Measurements from ENCODE around the gene SDS. TPM values are rescaled to one million over a fixed set of nuclear protein-coding genes. Genes with fewer than 3 reads are reported as not detected.

The SDS gene
- total RNA-seq, 1 experiment from 2014 or later, result not detected

GRCh38 chr12:113440336-113440735 lies 36.6 kb upstream of the SDS start:
- Histone ChIP-seq H3K9ac (ENCODE audit: extremely low read depth, insufficient read length, low read length) (no peak overlapping the region), H2AK5ac (ENCODE audit: insufficient read length, low read length) (no peak overlapping the region), H3T11ph (ENCODE audit: low read length) (no peak overlapping the region), H3K79me2 (ENCODE audit: insufficient read depth, low read length) (no peaks in the 10 kb centered on the region), H3K27me3 (ENCODE audit: insufficient read depth, low read length) (no peaks in the 10 kb centered on the region), H2BK20ac (ENCODE audit: low read depth, low read length, poor library complexity, severe bottlenecking) (no peak overlapping the region), H3K23ac (ENCODE audit: insufficient read length, low read depth, low read length) (no peak overlapping the region), H3K23me2 (ENCODE audit: insufficient read length, low read depth, low read length, poor library complexity, severe bottlenecking) (no peaks in the 10 kb centered on the region), H4K5ac (ENCODE audit: insufficient read length, low read depth, low read length) (no peak overlapping the region), H3K79me1 (ENCODE audit: insufficient read depth, low read depth, low read length, poor library complexity, severe bottlenecking) (no peaks in the 10 kb centered on the region), H3K27ac (ENCODE audit: insufficient read length, low read depth, low read length) (no peak overlapping the region), H3K18ac (ENCODE audit: insufficient read length, low read depth, low read length) (no peak overlapping the region), H2BK12ac (ENCODE audit: insufficient read length, low read depth, low read length) (no peak overlapping the region), H3K4ac (ENCODE audit: low read depth, low read length) (no peak overlapping the region), H3K56ac (ENCODE audit: insufficient read length, low read depth, low read length) (no peak overlapping the region), H3K9me3 (ENCODE audit: control insufficient read depth, low read depth, low read length) (no peaks in the 10 kb centered on the region), H2BK15ac (ENCODE audit: low read depth, low read length) (no peak overlapping the region), H3K4me2 (ENCODE audit: insufficient read depth, insufficient read length, low read length) (no peak overlapping the region), H2BK120ac (ENCODE audit: low read depth, low read length, poor library complexity, severe bottlenecking) (no peak overlapping the region), H2AFZ (ENCODE audit: low read length) (no peak overlapping the region), H2BK5ac (ENCODE audit: insufficient read length, low read length) (no peak overlapping the region), H4K20me1 (ENCODE audit: control insufficient read depth, insufficient read depth, insufficient read length) (no peaks in the 10 kb centered on the region), H4K8ac (replicated peaks; ENCODE audit: insufficient read length, low read depth, low read length) (no peak overlapping the region), H4K91ac (ENCODE audit: insufficient read length, low read depth, low read length) (no peak overlapping the region), H3K4me1 (ENCODE audit: insufficient read depth, low read length) (no peaks in the 10 kb centered on the region), H3K14ac (ENCODE audit: insufficient read depth, low read length) (no peak overlapping the region)
- no peak for TF ChIP-seq CTCF (conservative IDR thresholded peaks at IDR 0.05)
- Mint-ChIP-seq H3K36me3 (ENCODE audit: insufficient read depth in 1 of 3, low read depth in 3 of 3) (no peaks in the 10 kb centered on the region), H3K4me1 (peaks cover 3 to 6% of the 10 kb centered on the region in 2 experiments; a peak in 2 of 4 replicates), H3K27ac (no peak overlapping the region), H3K9me3 (no peaks in the 10 kb centered on the region), H3K27me3 (ENCODE audit: low read depth) (peaks cover 19% of the 10 kb centered on the region), H3K4me3 (no peak overlapping the region)
- DNase-seq, result no peak
- no CpG with 5 or more reads among the region's 7 CpGs for WGBS (ENCODE audit: extremely low coverage, insufficient read length, low lambda C conversion rate)
